Neuronal stem cell (in vitro differentiated cells): ENCODE results near the gene RPL10.

ENCODE experiments used
- DNase-seq: peaks from one replicate; pipeline ENCODE4 v3.0.0-alpha.2; 2013; ENCODE audit warnings: low spot score
- H2AFZ ChIP-seq: one replicate; pipeline ENCODE4 v1.6.1; 2013; ENCODE audit warnings: mild to moderate bottlenecking, low read length, inconsistent platforms
- H2AK5ac ChIP-seq: 2 replicates; pipeline ENCODE4 v1.6.1; 2013; ENCODE audit warnings: low read depth, mild to moderate bottlenecking, inconsistent platforms, low read length, moderate library complexity, mixed read lengths
- H2BK120ac ChIP-seq: 2 replicates; pipeline ENCODE4 v1.6.1; 2013; ENCODE audit warnings: low read depth, mild to moderate bottlenecking, inconsistent platforms, low read length, moderate library complexity, mixed read lengths
- H2BK12ac ChIP-seq: one replicate; pipeline ENCODE4 v1.6.1; 2013; ENCODE audit warnings: low read length, inconsistent platforms
- H2BK15ac ChIP-seq: 2 replicates; pipeline ENCODE4 v1.6.1; 2013; ENCODE audit warnings: mild to moderate bottlenecking, low read length, inconsistent platforms, mixed read lengths
- H2BK5ac ChIP-seq: one replicate; pipeline ENCODE4 v1.6.1; 2013; ENCODE audit warnings: inconsistent platforms, mild to moderate bottlenecking, low read length, moderate library complexity
- H3K14ac ChIP-seq: one replicate; pipeline ENCODE4 v1.6.1; 2013; ENCODE audit warnings: low read length, inconsistent platforms
- H3K18ac ChIP-seq: 2 replicates; pipeline ENCODE4 v1.6.1; 2013; ENCODE audit warnings: low read length, inconsistent platforms
- H3K23ac ChIP-seq: 2 replicates; pipeline ENCODE4 v1.6.1; 2013; ENCODE audit warnings: low read depth, mild to moderate bottlenecking, mixed read lengths, low read length, inconsistent platforms; ENCODE audit not compliant: poor library complexity
- H3K27ac ChIP-seq: replicated peaks from 3 replicates; pipeline ENCODE4 v1.5.1; 2013; ENCODE audit warnings: low read length, inconsistent platforms
- H3K27me3 ChIP-seq, 3 experiments: 2 replicates each; pipeline ENCODE4 v1.6.1; 2013; ENCODE audit warnings: low read length in 3 of 3, mild to moderate bottlenecking in 2 of 3, inconsistent platforms in 1 of 3, low read depth in 1 of 3, mixed read lengths in 1 of 3, moderate library complexity in 1 of 3; ENCODE audit not compliant: control insufficient read depth in 3 of 3, insufficient read depth in 3 of 3
- H3K36me3 ChIP-seq, 2 donors: replicated peaks in 1 of 2; 2 replicates each; pipeline ENCODE4 v1.6.1; 2013; ENCODE audit warnings: low read length in 2 of 2; ENCODE audit not compliant: control insufficient read depth in 2 of 2, insufficient read depth in 2 of 2
- H3K4ac ChIP-seq: 2 replicates; pipeline ENCODE4 v1.6.1; 2013; ENCODE audit warnings: inconsistent platforms, mild to moderate bottlenecking, low read length, moderate library complexity
- H3K4me1 ChIP-seq, 2 donors: 1 replicate in 1 of 2; 2 replicates in 1 of 2; pipeline ENCODE4 v1.6.1; 2013; ENCODE audit warnings: low read length in 2 of 2, low read depth in 1 of 2; ENCODE audit not compliant: control insufficient read depth in 2 of 2, insufficient read depth in 1 of 2
- H3K4me2 ChIP-seq: one replicate; pipeline ENCODE4 v1.6.1; 2013; ENCODE audit warnings: mild to moderate bottlenecking, low read length, inconsistent platforms; ENCODE audit not compliant: insufficient read depth, poor library complexity, severe bottlenecking
- H3K4me3 ChIP-seq, 2 donors: 2 replicates each; pipeline ENCODE4 v1.5.1; 2013; ENCODE audit warnings: low read length in 2 of 2, mild to moderate bottlenecking in 2 of 2, inconsistent platforms in 1 of 2, moderate library complexity in 1 of 2
- H3K79me1 ChIP-seq: one replicate; pipeline ENCODE4 v1.6.1; 2013; ENCODE audit warnings: low read depth, mild to moderate bottlenecking, inconsistent platforms, low read length, moderate library complexity
- H3K9ac ChIP-seq: one replicate; pipeline ENCODE4 v1.6.1; 2013; ENCODE audit warnings: mild to moderate bottlenecking, low read depth, low read length, inconsistent platforms; ENCODE audit not compliant: poor library complexity
- H3K9me3 ChIP-seq, 2 donors: replicated peaks in 1 of 2; 2 replicates each; pipeline versions ENCODE3 to v1.6.1; 2013; ENCODE audit warnings: low read length in 2 of 2, mild to moderate bottlenecking in 2 of 2, inconsistent platforms in 1 of 2, low read depth in 1 of 2, mixed read lengths in 1 of 2, moderate library complexity in 1 of 2; ENCODE audit not compliant: control insufficient read depth in 2 of 2, insufficient read depth in 1 of 2
- H4K8ac ChIP-seq: one replicate; pipeline ENCODE4 v1.6.1; 2013; ENCODE audit warnings: low read depth, mild to moderate bottlenecking, inconsistent platforms, low read length, moderate library complexity
- H4K91ac ChIP-seq: one replicate; pipeline ENCODE4 v1.6.1; 2013; ENCODE audit warnings: low read length, low read depth, mild to moderate bottlenecking, inconsistent platforms; ENCODE audit not compliant: poor library complexity
- WGBS, 2 donors: extraction: QIAGEN DNeasy Blood & Tissue Kit; methylation state at CpG; one replicate each; pipeline ENCODE4 v1.1.7; 2013; ENCODE audit warnings: missing lambda C conversion rate in 2 of 2, mixed read lengths in 1 of 2; ENCODE audit not compliant: insufficient read length in 2 of 2, insufficient replicate concordance in 1 of 2; ENCODE audit errors: extremely low coverage in 2 of 2; 5-methylcytosine and 5-hydroxymethylcytosine counted together

Gene RPL10

DNA sequence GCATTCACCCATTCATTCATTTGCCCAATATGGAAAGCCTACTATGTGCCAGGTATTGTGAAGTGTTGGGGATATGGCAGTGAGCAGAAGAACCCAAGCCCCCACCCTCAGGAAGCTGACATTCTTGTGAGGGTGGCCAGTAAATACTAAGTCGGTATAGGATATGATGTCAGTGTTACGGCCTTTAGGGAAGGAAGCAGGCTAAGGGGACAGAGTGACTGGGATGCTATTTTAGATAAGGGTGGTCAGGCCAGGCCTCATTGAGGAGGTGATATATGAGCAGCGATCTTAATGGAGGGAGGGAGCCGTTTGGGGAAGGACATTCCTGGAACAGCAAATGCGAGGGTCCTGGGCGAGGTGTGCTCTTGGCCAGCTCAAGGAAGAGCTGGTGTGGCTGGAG is 32.3 kb downstream of the RPL10 start:
- Histone ChIP-seq H3K36me3 (peaks cover 7 to 45% of the 10 kb centered on the region in 2 donors), H3K79me1 (peaks cover 11% of the 10 kb centered on the region), H4K91ac (no peak overlapping the region), H3K4ac (no peak overlapping the region), H3K18ac (no peak overlapping the region), H4K8ac (no peak overlapping the region), H3K9me3 (no peaks in the 10 kb centered on the region), H3K4me2 (no peak overlapping the region), H3K4me3 (no peak overlapping the region), H2BK15ac (no peak overlapping the region), H2BK5ac (no peak overlapping the region), H2AFZ (no peak overlapping the region), H3K14ac (no peak overlapping the region), H3K27me3 (no peaks in the 10 kb centered on the region), H2AK5ac (no peak overlapping the region), H3K23ac (no peak overlapping the region), H3K27ac (no peak overlapping the region), H3K9ac (no peak overlapping the region), H3K4me1 (peaks cover 0 to 6% of the 10 kb centered on the region in 2 donors), H2BK120ac (no peak overlapping the region), H2BK12ac (no peak overlapping the region)
- no peak for DNase-seq
- no CpG with 5 or more reads among the region's 6 CpGs for WGBS, 2 donors

- H2BK12ac ChIP-seq = no peak overlapping the region
- no peak overlapping the region for H3K14ac ChIP-seq
- no peak overlapping the region for H2BK5ac ChIP-seq
- no peak overlapping the region for H3K23ac ChIP-seq
- H3K4me1 ChIP-seq = peaks cover 0 to 6% of the 10 kb centered on the region in 2 donors
- H3K79me1 ChIP-seq = peaks cover 11% of the 10 kb centered on the region
- DNase-seq = no peak
- H2BK120ac ChIP-seq = no peak overlapping the region
- H2BK15ac ChIP-seq = no peak overlapping the region
- H2AFZ ChIP-seq = no peak overlapping the region
- no peak overlapping the region for H3K9ac ChIP-seq
- H3K4ac ChIP-seq = no peak overlapping the region
- no peaks in the 10 kb centered on the region for H3K27me3 ChIP-seq
- H3K27ac ChIP-seq = no peak overlapping the region
- no peak overlapping the region for H4K8ac ChIP-seq
- no peak overlapping the region for H3K4me2 ChIP-seq
- H3K9me3 ChIP-seq = no peaks in the 10 kb centered on the region
- no peak overlapping the region for H4K91ac ChIP-seq
- H3K36me3 ChIP-seq = peaks cover 7 to 49% of the 10 kb centered on the region in 2 donors
- no peak overlapping the region for H2AK5ac ChIP-seq
- WGBS, 2 donors = no CpG with 5 or more reads among the region's 7 CpGs
- H3K18ac ChIP-seq = no peak overlapping the region
- no peak overlapping the region for H3K4me3 ChIP-seq
Observed at GRCh38 chrX:154430916-154431315, 32.7 kb downstream of the RPL10 start.

DNA sequence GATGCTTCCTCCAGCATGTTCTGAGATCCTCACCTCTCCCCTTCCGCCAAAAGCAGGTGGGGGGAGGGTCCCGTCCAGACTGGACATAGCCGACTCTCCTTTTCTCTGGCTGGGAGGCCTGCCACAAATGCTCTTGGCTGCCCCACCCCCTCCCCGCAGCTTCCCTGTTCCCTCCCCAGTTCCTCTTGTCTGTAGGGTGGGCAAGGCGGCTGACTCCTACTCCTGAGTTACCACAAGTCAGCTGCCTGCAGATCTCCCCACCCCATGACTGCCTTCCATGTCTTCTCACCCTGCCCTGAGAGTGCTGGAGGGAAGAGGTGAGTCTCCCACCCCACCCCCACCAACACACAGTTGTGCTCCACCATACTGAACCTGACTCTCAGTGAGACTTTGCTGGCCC is 33.2 kb downstream of the RPL10 start:
- H4K8ac ChIP-seq = no peak overlapping the region
- H3K27ac ChIP-seq = no peak overlapping the region
- H2AK5ac ChIP-seq = no peak overlapping the region
- no peak overlapping the region for H3K4me2 ChIP-seq
- H2BK12ac ChIP-seq = no peak overlapping the region
- no peak for DNase-seq
- peaks cover 11% of the 10 kb centered on the region for H3K79me1 ChIP-seq
- H3K27me3 ChIP-seq = no peaks in the 10 kb centered on the region
- no peak overlapping the region for H3K23ac ChIP-seq
- no peak overlapping the region for H3K14ac ChIP-seq
- H2BK5ac ChIP-seq = no peak overlapping the region
- H3K36me3 ChIP-seq = peaks cover 7 to 53% of the 10 kb centered on the region in 2 donors
- H3K4ac ChIP-seq = no peak overlapping the region
- H3K9me3 ChIP-seq = no peaks in the 10 kb centered on the region
- no peak overlapping the region for H3K9ac ChIP-seq
- no peak overlapping the region for H3K18ac ChIP-seq
- H4K91ac ChIP-seq = no peak overlapping the region
- no CpG with 5 or more reads among the region's 5 CpGs for WGBS, 2 donors
- H2BK15ac ChIP-seq = no peak overlapping the region
- H2AFZ ChIP-seq = no peak overlapping the region
- H2BK120ac ChIP-seq = no peak overlapping the region
- H3K4me3 ChIP-seq = no peak overlapping the region
- peaks cover 3 to 6% of the 10 kb centered on the region in 2 donors for H3K4me1 ChIP-seq

- WGBS, 2 donors = no CpG with 5 or more reads among the region's 8 CpGs
- H3K9me3 ChIP-seq = no peaks in the 10 kb centered on the region
- peaks cover 7 to 54% of the 10 kb centered on the region in 2 donors for H3K36me3 ChIP-seq
- no peak overlapping the region for H2AK5ac ChIP-seq
- peaks cover 4 to 6% of the 10 kb centered on the region in 2 donors for H3K4me1 ChIP-seq
- no peak overlapping the region for H3K4ac ChIP-seq
- no peak overlapping the region for H2BK5ac ChIP-seq
- DNase-seq = no peak
- H3K23ac ChIP-seq = no peak overlapping the region
- no peak overlapping the region for H2BK15ac ChIP-seq
- peaks cover 13% of the 10 kb centered on the region for H3K79me1 ChIP-seq
- H3K4me3 ChIP-seq = no peak overlapping the region
- H3K4me2 ChIP-seq = no peak overlapping the region
- H3K9ac ChIP-seq = no peak overlapping the region
- H3K18ac ChIP-seq = no peak overlapping the region
- H2BK12ac ChIP-seq = no peak overlapping the region
- no peak overlapping the region for H2AFZ ChIP-seq
- no peak overlapping the region for H4K8ac ChIP-seq
- H3K27ac ChIP-seq = no peak overlapping the region
- no peaks in the 10 kb centered on the region for H3K27me3 ChIP-seq
- no peak overlapping the region for H4K91ac ChIP-seq
- H2BK120ac ChIP-seq = no peak overlapping the region
- H3K14ac ChIP-seq = no peak overlapping the region
Observed at GRCh38 chrX:154432210-154432609, 34.0 kb downstream of the RPL10 start.
